ENCODE data around the gene CFAP57. TPM values are rescaled to one million over a fixed set of nuclear protein-coding genes. Genes with fewer than 3 reads are reported as not detected.

CFAP57 gene
- total and polyA plus RNA-seq, 12 donors: 0.09 to 0.35 (median 0.16) TPM; not detected in 5

GRCh38 chr1:43247256-43247921 is 75.3 kb downstream of the CFAP57 start:
- ATAC-seq (no peak), DNase-seq (no peak)
- 85 to 91% methylated on average over 6 of the region's 6 CpGs for WGBS, 2 donors
- intact Hi-C loops (cut with DNase I): no loop called here
- no peaks in the 10 kb centered on the region for H3K27me3 ChIP-seq
- no peak for TF ChIP-seq CTCF (IDR thresholded peaks at IDR 0.05)
- peaks cover 0 to 10% (median 0%) of the 10 kb centered on the region in 11 donors for H3K9me3 ChIP-seq
- H3K4me1 ChIP-seq: no peaks in the 10 kb centered on the region
- H3K4me3 ChIP-seq: no peak overlapping the region
- H3K27ac ChIP-seq: no peak overlapping the region
- no peaks in the 10 kb centered on the region for H3K36me3 ChIP-seq

- H3K9me3 ChIP-seq: peaks cover 0 to 10% (median 0%) of the 10 kb centered on the region in 11 donors
- intact Hi-C loops (cut with DNase I): no loop called here
- ATAC-seq: no peak
- H3K4me3 ChIP-seq: no peak overlapping the region
- H3K4me1 ChIP-seq: peaks cover 0 to 5% (median 0%) of the 10 kb centered on the region in 9 donors
- 80 to 88% methylated on average over 3 of the region's 3 CpGs for WGBS, 2 donors
- DNase-seq: no peak
- no peak for TF ChIP-seq CTCF (IDR thresholded peaks at IDR 0.05)
- no peak overlapping the region for H3K27ac ChIP-seq
- no peaks in the 10 kb centered on the region for H3K36me3 ChIP-seq
- no peaks in the 10 kb centered on the region for H3K27me3 ChIP-seq
Measured at GRCh38 chr1:43250351-43250761, 78.2 kb downstream of the CFAP57 start.

GRCh38 chr1:43251024-43251423 is 78.9 kb downstream of the CFAP57 start:
- no peak for TF ChIP-seq CTCF (IDR thresholded peaks at IDR 0.05)
- Histone ChIP-seq H3K4me1 (peaks cover 0 to 11% (median 6%) of the 10 kb centered on the region in 9 donors), H3K27ac (no peak overlapping the region), H3K27me3 (no peaks in the 10 kb centered on the region), H3K9me3 (peaks cover 0 to 10% (median 0%) of the 10 kb centered on the region in 11 donors), H3K4me3 (no peak overlapping the region), H3K36me3 (no peaks in the 10 kb centered on the region)
- 87 to 91% methylated on average over 5 of the region's 5 CpGs for WGBS, 2 donors
- DNase-seq: no peak
- intact Hi-C loops (cut with DNase I): no loop called here
- ATAC-seq: no peak

- no peak overlapping the region for H3K4me3 ChIP-seq
- no peaks in the 10 kb centered on the region for H3K27me3 ChIP-seq
- H3K27ac ChIP-seq: no peak overlapping the region
- H3K9me3 ChIP-seq: peaks cover 0 to 7% (median 0%) of the 10 kb centered on the region in 11 donors
- no peak for DNase-seq
- intact Hi-C loops (cut with DNase I): no loop called here
- 93 to 94% methylated on average over 1 of the region's 1 CpG for WGBS, 2 donors
- no peak for TF ChIP-seq CTCF (IDR thresholded peaks at IDR 0.05)
- peaks cover 0 to 21% (median 10%) of the 10 kb centered on the region in 9 donors for H3K4me1 ChIP-seq
- H3K36me3 ChIP-seq: no peaks in the 10 kb centered on the region
- no peak for ATAC-seq
Measured at GRCh38 chr1:43252225-43252624, 80.1 kb downstream of the CFAP57 start.
